BLaER1 treated with 17β-estradiol and CSF1 and Interleukin-3, amounts not matched to agents 10 nM and 100 nM (cell line): ENCODE measurements around the gene EYS.

Experiments
- H3K27ac ChIP-seq, 11 experiments: shearing (Covaris generic); formaldehyde crosslinking; 2 replicates each; pipeline ENCODE4 v1.8.1; 2022
- H3K27me3 ChIP-seq, 11 experiments: shearing (Covaris generic); formaldehyde crosslinking; 2 replicates each; pipeline ENCODE4 v1.8.1; 2022
- H3K36me3 ChIP-seq, 11 experiments: shearing (Covaris generic); formaldehyde crosslinking; 2 replicates each; pipeline ENCODE4 v1.8.1; 2022
- H3K4me1 ChIP-seq, 10 experiments: shearing (Covaris generic); formaldehyde crosslinking; 2 replicates each; pipeline ENCODE4 v1.8.1; 2022
- H3K4me2 ChIP-seq, 11 experiments: shearing (Covaris generic); formaldehyde crosslinking; 2 replicates each; pipeline ENCODE4 v1.8.1; 2022
- H3K4me3 ChIP-seq, 10 experiments: shearing (Covaris generic); formaldehyde crosslinking; 2 replicates each; pipeline ENCODE4 v1.8.1; 2022
- H3K9ac ChIP-seq, 11 experiments: shearing (Covaris generic); formaldehyde crosslinking; 2 replicates each; pipeline ENCODE4 v1.8.1; 2022
- H3K9me3 ChIP-seq, 11 experiments: shearing (Covaris generic); formaldehyde crosslinking; replicated peaks in 1 of 11; 2 replicates each; pipeline ENCODE4 v1.8.1; 2022
- H4K20me1 ChIP-seq, 11 experiments: shearing (Covaris generic); formaldehyde crosslinking; 2 replicates each; pipeline ENCODE4 v1.8.1; 2022
- Cebpa-rat ChIP-seq, 11 experiments: shearing (Covaris generic); IDR thresholded peaks; 2 replicates each; pipeline ENCODE4 v1.8.1; 2022

EYS gene

GRCh38 chr6:64715624-64716023 is 991.4 kb downstream of the EYS start:
- no peak for TF ChIP-seq Cebpa-rat (IDR thresholded peaks at IDR 0.05)
- no peak overlapping the region for H3K27ac ChIP-seq
- no peaks in the 10 kb centered on the region for H3K9me3 ChIP-seq
- H4K20me1 ChIP-seq: no peaks in the 10 kb centered on the region
- H3K27me3 ChIP-seq: no peaks in the 10 kb centered on the region
- H3K4me1 ChIP-seq: 0 out of 20 replicates have a peak, but pooled peaks cover 0 to 5% (median 0%) of the 10 kb centered on the region in 10 experiments
- no peak overlapping the region for H3K4me3 ChIP-seq
- no peak overlapping the region for H3K4me2 ChIP-seq
- H3K9ac ChIP-seq: no peak overlapping the region
- no peaks in the 10 kb centered on the region for H3K36me3 ChIP-seq

DNA sequence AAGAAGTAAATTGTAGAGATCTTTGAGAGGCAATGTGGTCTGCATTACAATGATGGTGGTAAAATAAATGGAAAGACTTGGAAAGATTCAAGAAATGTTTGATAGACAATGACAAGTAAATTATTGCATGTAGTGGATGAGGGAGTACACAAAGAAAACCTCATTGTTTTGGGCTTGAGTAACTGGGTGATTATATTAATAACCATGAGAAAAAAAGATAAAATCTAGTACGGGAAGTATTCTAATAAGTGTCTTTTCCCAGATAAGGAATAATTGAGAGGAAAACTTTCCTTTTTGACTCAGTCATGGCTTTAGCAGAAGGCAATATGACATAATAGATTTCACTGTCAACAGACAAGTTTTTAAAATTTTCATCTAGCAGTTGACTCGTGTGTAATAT is 993.0 kb downstream of the EYS start:
- Histone ChIP-seq H3K27me3 (no peaks in the 10 kb centered on the region), H3K9ac (no peak overlapping the region), H3K36me3 (no peaks in the 10 kb centered on the region), H3K4me2 (no peak overlapping the region), H3K27ac (no peak overlapping the region), H3K4me3 (no peak overlapping the region), H3K4me1 (0 out of 20 replicates have a peak, but pooled peaks cover 0 to 5% (median 0%) of the 10 kb centered on the region in 10 experiments), H4K20me1 (no peaks in the 10 kb centered on the region), H3K9me3 (no peaks in the 10 kb centered on the region)
- no peak for TF ChIP-seq Cebpa-rat (IDR thresholded peaks at IDR 0.05)

GRCh38 chr6:64713175-64713574 is 993.9 kb downstream of the EYS start:
- Histone ChIP-seq H3K4me2 (no peak overlapping the region), H3K27me3 (no peaks in the 10 kb centered on the region), H3K27ac (no peak overlapping the region), H3K4me3 (no peak overlapping the region), H3K9me3 (no peaks in the 10 kb centered on the region), H4K20me1 (no peaks in the 10 kb centered on the region), H3K36me3 (no peaks in the 10 kb centered on the region), H3K4me1 (0 out of 20 replicates have a peak, but pooled peaks cover 0 to 5% (median 0%) of the 10 kb centered on the region in 10 experiments), H3K9ac (no peak overlapping the region)
- no peak for TF ChIP-seq Cebpa-rat (IDR thresholded peaks at IDR 0.05)

DNA sequence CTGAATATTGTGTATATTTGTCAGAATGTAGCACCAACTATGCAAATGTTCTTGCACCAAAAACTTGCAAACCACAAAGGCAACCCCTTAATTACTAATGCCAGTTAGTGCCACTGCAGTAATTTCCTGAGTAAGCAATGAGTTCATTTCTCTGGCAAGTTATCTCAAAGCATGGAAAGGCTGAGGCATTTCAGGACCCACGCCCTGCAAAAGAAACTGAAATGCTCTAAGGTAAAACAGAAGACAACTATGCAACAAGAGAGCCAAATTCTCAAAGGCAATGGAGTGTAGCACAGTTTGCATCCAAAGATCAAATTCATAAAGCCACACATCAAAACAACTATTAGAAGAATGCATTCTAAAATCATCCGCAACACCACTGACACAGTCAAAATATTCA is 994.4 kb downstream of the EYS start:
- TF ChIP-seq Cebpa-rat (IDR thresholded peaks at IDR 0.05): no peak
- Histone ChIP-seq H3K9me3 (no peaks in the 10 kb centered on the region), H3K36me3 (no peaks in the 10 kb centered on the region), H4K20me1 (no peaks in the 10 kb centered on the region), H3K27ac (no peak overlapping the region), H3K4me2 (no peak overlapping the region), H3K9ac (no peak overlapping the region), H3K4me3 (no peak overlapping the region), H3K27me3 (no peaks in the 10 kb centered on the region), H3K4me1 (0 out of 20 replicates have a peak, but pooled peaks cover 0 to 5% (median 0%) of the 10 kb centered on the region in 10 experiments)

DNA sequence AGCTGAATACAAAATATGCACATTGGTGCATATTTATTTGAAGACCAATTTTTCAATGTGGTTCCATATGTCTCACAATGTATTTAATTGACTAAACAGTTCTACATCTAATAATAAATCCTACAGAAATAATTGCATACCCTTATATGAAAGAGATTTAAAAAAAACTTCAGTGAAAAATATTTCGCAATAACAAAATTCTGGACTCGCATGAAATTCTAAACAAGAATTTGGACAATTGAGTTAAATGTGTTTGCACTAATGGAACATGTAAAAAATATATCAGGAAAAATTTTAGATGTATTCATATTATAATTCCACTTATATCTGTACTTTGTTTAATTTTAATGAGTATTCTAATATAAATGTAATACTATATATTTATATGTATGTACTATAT is 1003.1 kb downstream of the EYS start:
- Histone ChIP-seq H3K27me3 (no peaks in the 10 kb centered on the region), H3K27ac (no peak overlapping the region), H3K9ac (no peak overlapping the region), H3K9me3 (no peaks in the 10 kb centered on the region), H3K36me3 (no peaks in the 10 kb centered on the region), H3K4me1 (no peaks in the 10 kb centered on the region), H3K4me3 (no peak overlapping the region), H3K4me2 (no peak overlapping the region), H4K20me1 (no peaks in the 10 kb centered on the region)
- TF ChIP-seq Cebpa-rat (IDR thresholded peaks at IDR 0.05): no peak

DNA sequence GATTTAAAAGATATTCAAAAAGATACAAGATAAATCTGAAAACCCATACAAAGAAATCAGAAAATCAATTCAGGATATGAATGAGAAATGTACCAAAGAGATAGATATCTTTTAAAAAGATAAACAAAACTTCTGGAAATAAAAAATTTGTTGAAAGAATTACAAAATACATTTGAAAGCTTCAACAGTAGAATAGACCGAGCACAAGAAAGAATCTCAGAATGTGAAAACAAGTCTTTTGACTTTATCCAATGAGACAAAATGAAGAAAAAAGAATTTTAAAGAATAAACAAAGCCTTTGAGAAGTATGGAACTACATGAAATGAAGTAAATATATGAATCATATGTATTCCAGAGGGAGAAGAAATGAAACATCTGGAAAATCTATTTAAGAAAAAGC is 1011.0 kb downstream of the EYS start:
- H4K20me1 ChIP-seq: no peaks in the 10 kb centered on the region
- H3K9me3 ChIP-seq: peaks cover 18 to 31% (median 25%) of the 10 kb centered on the region in 11 experiments; a peak in 20 of 22 replicates
- no peaks in the 10 kb centered on the region for H3K4me1 ChIP-seq
- no peak for TF ChIP-seq Cebpa-rat (IDR thresholded peaks at IDR 0.05)
- H3K4me2 ChIP-seq: no peak overlapping the region
- no peak overlapping the region for H3K9ac ChIP-seq
- no peak overlapping the region for H3K4me3 ChIP-seq
- no peak overlapping the region for H3K27ac ChIP-seq
- H3K36me3 ChIP-seq: no peaks in the 10 kb centered on the region
- no peaks in the 10 kb centered on the region for H3K27me3 ChIP-seq

- TF ChIP-seq Cebpa-rat (IDR thresholded peaks at IDR 0.05): no peak
- H3K4me1 ChIP-seq: no peaks in the 10 kb centered on the region
- H3K9me3 ChIP-seq: peaks cover 18 to 36% (median 25%) of the 10 kb centered on the region in 11 experiments; a peak in 20 of 22 replicates
- H3K36me3 ChIP-seq: no peaks in the 10 kb centered on the region
- H3K4me3 ChIP-seq: no peak overlapping the region
- H3K27ac ChIP-seq: no peak overlapping the region
- H3K9ac ChIP-seq: no peak overlapping the region
- no peaks in the 10 kb centered on the region for H3K27me3 ChIP-seq
- H4K20me1 ChIP-seq: no peaks in the 10 kb centered on the region
- H3K4me2 ChIP-seq: no peak overlapping the region
Observed at GRCh38 chr6:64694356-64694755, 1012.7 kb downstream of the EYS start.

GRCh38 chr6:64691064-64691463 is 1016.0 kb downstream of the EYS start:
- H3K36me3 ChIP-seq: no peaks in the 10 kb centered on the region
- H4K20me1 ChIP-seq: no peaks in the 10 kb centered on the region
- H3K27me3 ChIP-seq: no peaks in the 10 kb centered on the region
- H3K4me3 ChIP-seq: no peak overlapping the region
- H3K27ac ChIP-seq: no peak overlapping the region
- H3K4me2 ChIP-seq: no peak overlapping the region
- peaks cover 12 to 19% (median 15%) of the 10 kb centered on the region in 11 experiments; a peak in 19 of 22 replicates for H3K9me3 ChIP-seq
- H3K4me1 ChIP-seq: no peaks in the 10 kb centered on the region
- no peak for TF ChIP-seq Cebpa-rat (IDR thresholded peaks at IDR 0.05)
- no peak overlapping the region for H3K9ac ChIP-seq

DNA sequence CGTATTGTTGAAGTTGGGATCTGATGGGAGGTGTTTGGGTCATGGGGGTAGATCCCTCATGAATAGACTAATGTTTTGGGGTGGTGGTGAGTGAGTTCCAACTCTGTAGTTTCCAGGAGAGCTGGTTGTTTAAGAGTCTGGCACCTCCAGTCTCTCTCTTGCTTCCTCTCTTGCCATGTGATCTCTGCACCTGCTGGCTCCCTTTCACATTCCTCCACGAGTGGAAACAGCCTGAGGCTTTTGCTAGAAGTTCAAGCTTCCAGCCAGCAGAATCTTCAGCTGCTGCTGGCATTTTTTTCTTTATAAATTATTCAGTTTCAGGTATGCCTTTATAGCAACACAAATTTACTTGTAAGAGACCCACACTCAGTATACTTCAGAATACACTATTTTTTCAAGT is 1021.6 kb downstream of the EYS start:
- Histone ChIP-seq H3K4me2 (no peak overlapping the region), H3K27me3 (no peaks in the 10 kb centered on the region), H3K4me1 (peaks cover 0 to 8% (median 0%) of the 10 kb centered on the region in 10 experiments; a peak in 4 of 20 replicates), H3K27ac (no peak overlapping the region), H3K36me3 (no peaks in the 10 kb centered on the region), H3K9ac (no peak overlapping the region), H3K4me3 (no peak overlapping the region), H3K9me3 (peaks cover 0 to 3% (median 0%) of the 10 kb centered on the region in 11 experiments; a peak in 2 of 22 replicates), H4K20me1 (no peaks in the 10 kb centered on the region)
- no peak for TF ChIP-seq Cebpa-rat (IDR thresholded peaks at IDR 0.05)

GRCh38 chr6:64683682-64684081 is 1023.3 kb downstream of the EYS start:
- no peak overlapping the region; a peak in 2 of 22 replicates for H3K4me2 ChIP-seq
- H3K36me3 ChIP-seq: no peaks in the 10 kb centered on the region
- H3K9me3 ChIP-seq: no peaks in the 10 kb centered on the region
- H4K20me1 ChIP-seq: no peaks in the 10 kb centered on the region
- peaks cover 0 to 19% (median 0%) of the 10 kb centered on the region in 10 experiments; a peak in 5 of 20 replicates for H3K4me1 ChIP-seq
- H3K27ac ChIP-seq: no peak overlapping the region
- no peak overlapping the region for H3K9ac ChIP-seq
- no peak overlapping the region for H3K4me3 ChIP-seq
- TF ChIP-seq Cebpa-rat (IDR thresholded peaks at IDR 0.05): no peak
- no peaks in the 10 kb centered on the region for H3K27me3 ChIP-seq
